Superior temporal gyrus (tissue), 1 donor: ENCODE data around the gene CD47.

Experiments used
- DNase-seq: peaks from one replicate; pipeline ENCODE4 v3.0.0-alpha.2; 2016; ENCODE audit errors: extremely low spot score

The CD47 gene

GRCh38 chr3:108013141-108014055 lies 77.4 kb downstream of the CD47 start:
- DNase-seq, result no peak

- no peak for DNase-seq
These were observed 78.5 kb downstream of the CD47 start for GRCh38 chr3:108012304-108012703.

GRCh38 chr3:108011616-108012015 lies 79.2 kb downstream of the CD47 start:
- no peak for DNase-seq

- no peak for DNase-seq
These were observed 81.7 kb downstream of the CD47 start for GRCh38 chr3:108008931-108009639.

GRCh38 chr3:108008106-108008505 lies 82.7 kb downstream of the CD47 start:
- no peak for DNase-seq

- DNase-seq, result peak; percentile 71
These were observed 83.9 kb downstream of the CD47 start for GRCh38 chr3:108006881-108007331.

- DNase-seq, result peak; percentile 28
These were observed 84.6 kb downstream of the CD47 start for GRCh38 chr3:108006077-108006771.

GRCh38 chr3:108004647-108005046 lies 86.2 kb downstream of the CD47 start:
- no peak for DNase-seq

GRCh38 chr3:108001457-108001856 lies 89.4 kb downstream of the CD47 start:
- DNase-seq, result no peak

GRCh38 chr3:107999215-107999775 lies 91.5 kb downstream of the CD47 start:
- DNase-seq, result no peak

- DNase-seq, result no peak
These were observed 93.2 kb downstream of the CD47 start for GRCh38 chr3:107997671-107998070.

GRCh38 chr3:107995823-107996222 lies 95.0 kb downstream of the CD47 start:
- no peak for DNase-seq

GRCh38 chr3:107994956-107995715 lies 95.7 kb downstream of the CD47 start:
- DNase-seq, result no peak

- DNase-seq, result no peak
These were observed 96.7 kb downstream of the CD47 start for GRCh38 chr3:107994181-107994580.

GRCh38 chr3:107993771-107994170 lies 97.1 kb downstream of the CD47 start:
- no peak for DNase-seq
